Endothelial cell of umbilical vein (primary cell): Measurements from ENCODE around the gene CFAP45. TPM values are rescaled to one million over a fixed set of nuclear protein-coding genes. Genes with fewer than 3 reads are reported as not detected.

Source experiments
- BruUV-seq: library from RNA; stranded (reverse); fragments of 400-500 nt; replicated peaks from 2 replicates; lab custom pipeline; 2021; lab: Mats Ljungman, UMichigan
- CTCF ChIA-PET: fragments of 300-600, 350-600 bp; sonication (Branson Sonifier 250); formaldehyde crosslinking; loops from one replicate; lab custom pipeline; 2021; ENCODE audit warnings: antibody characterized with exemption, inconsistent platforms; lab: Charles Lee
- POLR2A ChIA-PET: fragments of 300-600, 350-600 bp; sonication (Branson Sonifier 250); formaldehyde crosslinking; loops from one replicate; lab custom pipeline; 2021; ENCODE audit warnings: antibody characterized with exemption, inconsistent platforms; lab: Charles Lee
- DNase-seq: peaks from one replicate; pipeline ENCODE4 v3.0.0-alpha.2; 2011; ENCODE audit warnings: low read depth, low spot score
- FAIRE-seq: peaks from 2 replicates; lab custom pipeline; 2011; peaks lifted over from hg19 to GRCh38; lab: Jason Lieb, UNC
- H2AFZ ChIP-seq: 2 replicates; pipeline ENCODE4 v1.6.0; 2012; ENCODE audit warnings: low read depth, low read length, control low read depth, inconsistent platforms
- H3K27ac ChIP-seq: 2 replicates; pipeline ENCODE4 v1.5.1; 2011; ENCODE audit warnings: low read depth, mild to moderate bottlenecking, control low read depth, low read length, moderate library complexity; ENCODE audit not compliant: insufficient read depth
- H3K27me3 ChIP-seq, 2 experiments: 2 replicates each; pipeline versions ENCODE4 v1.6.0 to v1.6.1; 2011; ENCODE audit warnings: low read length in 2 of 2, mixed read lengths in 1 of 2; ENCODE audit not compliant: control insufficient read depth in 2 of 2, insufficient read depth in 2 of 2
- H3K36me3 ChIP-seq, 2 experiments: 2 replicates in 1 of 2; 3 replicates in 1 of 2; pipeline ENCODE4 v1.5.1; 2011; ENCODE audit warnings: low read length in 2 of 2, mild to moderate bottlenecking in 1 of 2, moderate library complexity in 1 of 2; ENCODE audit not compliant: control insufficient read depth in 2 of 2, insufficient read depth in 2 of 2; ENCODE audit errors: extremely low read depth in 1 of 2
- H3K4me1 ChIP-seq: 3 replicates; pipeline ENCODE4 v1.5.1; 2011; ENCODE audit warnings: mild to moderate bottlenecking, low read length; ENCODE audit not compliant: control insufficient read depth, insufficient read depth; ENCODE audit errors: extremely low read depth
- H3K4me2 ChIP-seq: 2 replicates; pipeline ENCODE4 v1.6.1; 2011; ENCODE audit warnings: low read length, control low read depth, mixed read lengths; ENCODE audit not compliant: insufficient read depth
- H3K4me3 ChIP-seq, 3 experiments: fragments of 200-600 bp in 1 of 3; sonication (generic), shearing (Covaris generic) in 1 of 3; replicated peaks in 1 of 3; 2 replicates each; pipeline ENCODE4 v1.5.1; 2011 to 2016; ENCODE audit warnings: control low read depth in 3 of 3, low read length in 3 of 3, mild to moderate bottlenecking in 2 of 3, inconsistent platforms in 1 of 3, low read depth in 1 of 3, moderate library complexity in 1 of 3; ENCODE audit not compliant: insufficient read depth in 1 of 3
- H3K79me2 ChIP-seq: 2 replicates; pipeline ENCODE4 v1.6.0; 2012; ENCODE audit warnings: low read length, inconsistent platforms; ENCODE audit not compliant: control insufficient read depth, insufficient read depth
- H3K9ac ChIP-seq: replicated peaks from 2 replicates; pipeline ENCODE3; 2011; ENCODE audit warnings: low read length, control low read depth; ENCODE audit not compliant: insufficient read depth; ENCODE audit errors: extremely low read depth
- H3K9me1 ChIP-seq: replicated peaks from 3 replicates; pipeline ENCODE4 v1.6.0; 2011; ENCODE audit warnings: mild to moderate bottlenecking, low read length; ENCODE audit not compliant: control insufficient read depth, insufficient read depth; ENCODE audit errors: extremely low read depth
- H3K9me3 ChIP-seq: replicated peaks from 2 replicates; pipeline ENCODE4 v1.5.1; 2012; ENCODE audit warnings: low read length, inconsistent platforms; ENCODE audit not compliant: control insufficient read depth, insufficient read depth
- H4K20me1 ChIP-seq: replicated peaks from 2 replicates; pipeline ENCODE3; 2011; ENCODE audit warnings: mild to moderate bottlenecking, low read length; ENCODE audit not compliant: control insufficient read depth, insufficient read depth; ENCODE audit errors: extremely low read depth
- EZH2 ChIP-seq: IDR thresholded peaks from 2 replicates; pipeline ENCODE4 v1.6.1; 2012; ENCODE audit warnings: borderline replicate concordance, low read depth, mild to moderate bottlenecking, moderate library complexity, low read length, inconsistent platforms; ENCODE audit not compliant: severe bottlenecking
- FOS ChIP-seq: IDR thresholded peaks from 2 replicates; pipeline ENCODE4 v1.6.1; 2011; ENCODE audit warnings: mild to moderate bottlenecking, low read length, moderate library complexity, borderline replicate concordance; ENCODE audit not compliant: insufficient read depth
- GATA2 ChIP-seq: IDR thresholded peaks from 2 replicates; pipeline ENCODE4 v1.7.0; 2011; ENCODE audit warnings: low read depth, mild to moderate bottlenecking, moderate library complexity, mixed read lengths, low read length; ENCODE audit not compliant: insufficient read length, insufficient read depth
- JUN ChIP-seq: IDR thresholded peaks from 2 replicates; pipeline ENCODE4 v1.6.1; 2011; ENCODE audit warnings: borderline replicate concordance, low read depth; ENCODE audit not compliant: insufficient read length, insufficient read depth
- MYC ChIP-seq: IDR thresholded peaks from one replicate; pipeline ENCODE4 v1.6.1; 2011; ENCODE audit warnings: mild to moderate bottlenecking, low read depth, low read length
- POLR2A ChIP-seq: IDR thresholded peaks from 2 replicates; pipeline ENCODE4 v1.6.1; 2012; ENCODE audit warnings: low read depth, mild to moderate bottlenecking, control low read depth, low read length
- POLR2AphosphoS5 ChIP-seq: IDR thresholded peaks from 2 replicates; pipeline ENCODE4 v1.6.1; 2012; ENCODE audit warnings: low read depth, mild to moderate bottlenecking, control low read depth, low read length, moderate library complexity; ENCODE audit not compliant: insufficient read depth
- dilution Hi-C: fragments of 300-500 bp; cut with MboI; formaldehyde crosslinking; loops from one replicate; pipeline ENCODE4 v1.15.0; 2019; ENCODE audit warnings: low sequenced_read_pairs; ENCODE audit not compliant: extremely low pct_ligation_motif_present
- intact Hi-C: fragments of 100-400 bp; cut with micrococcal nuclease; formaldehyde crosslinking; loops from one replicate; pipeline ENCODE4 v1.10.0; 2022
- polyA plus RNA-seq, 4 experiments: library from polyadenylated mRNA; depleted of rRNA in 3 of 4; stranded (reverse) in 3 of 4; unstranded in 1 of 4; fragments of >200 nt; gene quantifications; 2 replicates each; pipeline versions ENCODE4 v1.2.1 to v1.2.3, GENCODE V29; 2011 to 2012; ENCODE audit warnings: missing spikeins in 1 of 4
- total RNA-seq: library from RNA; stranded (reverse); gene quantifications from 2 replicates; pipeline ENCODE4 v1.2.3, GENCODE V29; 2021
- TF ChIP-seq, protein P1 (sequence below), 2 donors: IDR thresholded peaks; 1 replicate in 1 of 2; 2 replicates in 1 of 2; pipeline ENCODE4 v1.5.1; 2011; ENCODE audit warnings: low read length in 2 of 2, mild to moderate bottlenecking in 2 of 2, moderate library complexity in 2 of 2, control low read depth in 1 of 2, inconsistent platforms in 1 of 2, low read depth in 1 of 2; ENCODE audit not compliant: insufficient read depth in 1 of 2; ENCODE audit errors: extremely low read depth in 1 of 2
- TF ChIP-seq, protein P2 (sequence below): IDR thresholded peaks from 2 replicates; pipeline ENCODE4 v1.6.1; 2011; ENCODE audit not compliant: insufficient read depth, insufficient read length

Gene CFAP45
- total and polyA plus RNA-seq, 2 donors (not counting 3 experiments of a cell fraction or from before 2014, with no cell fraction given) = 0.25 to 2.5 TPM

DNA sequence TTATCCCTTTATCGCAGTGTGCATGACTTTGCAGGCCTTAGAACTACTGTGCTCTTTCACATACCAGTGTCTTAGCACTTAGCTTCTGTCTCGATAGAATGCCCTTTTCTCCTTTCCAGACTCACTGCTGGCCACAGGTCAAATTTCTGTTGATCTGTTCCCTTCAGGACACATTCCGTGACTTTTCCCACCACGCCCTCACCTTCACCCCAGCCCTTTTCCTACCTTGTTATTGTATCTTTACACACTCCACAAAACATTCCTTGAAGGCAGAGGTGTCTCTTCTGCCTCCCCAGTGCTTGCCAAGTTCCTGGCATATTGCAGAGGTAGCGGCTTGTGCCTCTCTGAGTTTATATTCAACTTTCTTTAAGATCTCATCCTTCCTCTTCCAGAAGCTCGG, 49.2 kb upstream of the CFAP45 start:
- FAIRE-seq = no peak
- Histone ChIP-seq H3K4me1 (peaks cover 5% of the 10 kb centered on the region), H3K9me1 (no peaks in the 10 kb centered on the region), H3K4me2 (no peak overlapping the region), H4K20me1 (no peaks in the 10 kb centered on the region), H3K27me3 (peaks cover 38 to 45% of the 10 kb centered on the region in 2 experiments), H2AFZ (no peak overlapping the region), H3K9ac (no peak overlapping the region), H3K4me3 (no peak overlapping the region), H3K27ac (no peak overlapping the region), H3K36me3 (no peaks in the 10 kb centered on the region), H3K9me3 (no peaks in the 10 kb centered on the region), H3K79me2 (no peaks in the 10 kb centered on the region)
- TF ChIP-seq FOS = no peak
- no peak for TF ChIP-seq POLR2AphosphoS5
- TF ChIP-seq, protein P1, sequence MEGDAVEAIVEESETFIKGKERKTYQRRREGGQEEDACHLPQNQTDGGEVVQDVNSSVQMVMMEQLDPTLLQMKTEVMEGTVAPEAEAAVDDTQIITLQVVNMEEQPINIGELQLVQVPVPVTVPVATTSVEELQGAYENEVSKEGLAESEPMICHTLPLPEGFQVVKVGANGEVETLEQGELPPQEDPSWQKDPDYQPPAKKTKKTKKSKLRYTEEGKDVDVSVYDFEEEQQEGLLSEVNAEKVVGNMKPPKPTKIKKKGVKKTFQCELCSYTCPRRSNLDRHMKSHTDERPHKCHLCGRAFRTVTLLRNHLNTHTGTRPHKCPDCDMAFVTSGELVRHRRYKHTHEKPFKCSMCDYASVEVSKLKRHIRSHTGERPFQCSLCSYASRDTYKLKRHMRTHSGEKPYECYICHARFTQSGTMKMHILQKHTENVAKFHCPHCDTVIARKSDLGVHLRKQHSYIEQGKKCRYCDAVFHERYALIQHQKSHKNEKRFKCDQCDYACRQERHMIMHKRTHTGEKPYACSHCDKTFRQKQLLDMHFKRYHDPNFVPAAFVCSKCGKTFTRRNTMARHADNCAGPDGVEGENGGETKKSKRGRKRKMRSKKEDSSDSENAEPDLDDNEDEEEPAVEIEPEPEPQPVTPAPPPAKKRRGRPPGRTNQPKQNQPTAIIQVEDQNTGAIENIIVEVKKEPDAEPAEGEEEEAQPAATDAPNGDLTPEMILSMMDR (IDR thresholded peaks at IDR 0.05; ENCODE audit: extremely low read depth in 1 of 2, insufficient read depth in 1 of 2, low read depth in 1 of 2, low read length in 2 of 2) = no peak
- no peak for TF ChIP-seq EZH2
- no peak for TF ChIP-seq MYC
- TF ChIP-seq GATA2 = no peak
- TF ChIP-seq POLR2A = no peak
- TF ChIP-seq, protein P2, sequence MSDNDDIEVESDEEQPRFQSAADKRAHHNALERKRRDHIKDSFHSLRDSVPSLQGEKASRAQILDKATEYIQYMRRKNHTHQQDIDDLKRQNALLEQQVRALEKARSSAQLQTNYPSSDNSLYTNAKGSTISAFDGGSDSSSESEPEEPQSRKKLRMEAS = no peak
- TF ChIP-seq JUN = no peak
- intact Hi-C loops (no loop called here), dilution Hi-C loops (no loop called here)
- POLR2A ChIA-PET = no interaction called here
- CTCF ChIA-PET = interaction anchor here (1.0 to 1.8 kb wide), 3 partner anchors 9 to 150 kb away, joined by 3 to 4 read pairs (median 4); no protein-coding TSS in a partner anchor
- BruUV-seq = no TSS peak
- no peak for DNase-seq
